Ramos (cell line): Measurements from ENCODE around the gene COL26A1.
"Not testable (repeated sequence)": the region's sequence is repeated elsewhere in the genome, so short reads cannot be mapped to it uniquely, and the experiment has no call there.

Experiments used
- in situ Hi-C: fragments of 300-500 bp; cut with MboI; formaldehyde crosslinking; loops from one replicate; pipeline ENCODE4 v1.14.3; 2022; ENCODE audit warnings: low sequenced_read_pairs; ENCODE audit not compliant: unreplicated experiment

COL26A1 gene

DNA sequence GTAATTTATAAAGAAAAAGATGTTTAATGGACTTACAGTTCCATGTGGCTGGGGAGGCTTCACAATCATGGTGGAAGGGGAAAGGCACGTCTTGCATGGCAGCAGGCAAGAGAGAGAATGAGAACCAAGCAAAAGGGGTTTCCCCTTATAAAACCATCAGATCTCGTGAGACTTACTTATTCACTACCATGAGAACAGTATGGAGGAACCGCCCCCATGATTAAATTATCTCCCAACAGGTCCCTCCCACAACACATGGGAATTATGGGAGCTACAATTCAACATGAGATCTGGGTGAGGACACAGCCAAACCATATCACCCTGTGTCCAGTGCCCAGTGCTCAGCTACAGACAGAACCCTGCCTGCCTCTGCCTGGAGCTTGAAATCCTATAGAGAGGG, 197.3 kb downstream of the COL26A1 start:
- in situ Hi-C loops: not testable (repeated sequence)

DNA sequence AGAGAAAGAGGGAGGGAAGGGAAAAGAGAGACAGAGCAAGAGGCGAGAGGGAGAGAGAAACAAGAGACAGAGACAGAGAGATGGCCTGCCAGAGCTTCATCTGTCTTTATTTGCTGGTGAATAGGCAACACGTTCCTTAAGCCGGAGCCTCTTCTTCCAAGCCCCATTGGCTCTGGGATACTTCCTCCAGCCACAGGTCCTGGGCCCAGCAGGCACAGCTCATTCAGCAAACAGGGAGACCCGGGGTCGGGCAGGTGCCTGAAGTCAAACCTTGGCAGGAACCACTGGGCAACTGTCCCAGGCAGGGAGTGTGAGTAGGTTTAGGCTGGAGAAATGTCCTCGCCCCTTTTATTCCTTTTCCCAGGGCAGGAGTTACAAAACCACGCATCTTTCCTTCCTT, 198.2 kb downstream of the COL26A1 start:
- in situ Hi-C loops: no loop called here

DNA sequence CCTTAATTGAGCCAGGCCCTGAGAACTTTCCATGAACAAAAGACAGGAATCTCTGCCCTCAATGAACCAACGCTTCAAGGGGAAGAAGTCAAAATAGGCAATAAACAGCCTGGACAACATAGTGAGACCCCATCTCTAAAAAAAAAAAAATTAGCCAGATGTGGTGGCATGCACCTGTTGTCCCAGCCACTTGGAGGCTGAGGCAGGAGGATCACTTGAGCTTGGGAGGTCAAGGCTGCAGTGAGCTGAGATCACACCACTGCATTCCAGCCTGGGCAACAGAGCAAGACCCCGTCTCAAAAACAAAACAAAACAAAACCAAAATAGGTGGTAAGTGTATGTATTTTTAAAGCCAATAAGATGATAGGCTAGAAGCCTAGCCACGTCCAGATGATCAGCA, 198.6 kb downstream of the COL26A1 start:
- in situ Hi-C loops: not testable (repeated sequence)

DNA sequence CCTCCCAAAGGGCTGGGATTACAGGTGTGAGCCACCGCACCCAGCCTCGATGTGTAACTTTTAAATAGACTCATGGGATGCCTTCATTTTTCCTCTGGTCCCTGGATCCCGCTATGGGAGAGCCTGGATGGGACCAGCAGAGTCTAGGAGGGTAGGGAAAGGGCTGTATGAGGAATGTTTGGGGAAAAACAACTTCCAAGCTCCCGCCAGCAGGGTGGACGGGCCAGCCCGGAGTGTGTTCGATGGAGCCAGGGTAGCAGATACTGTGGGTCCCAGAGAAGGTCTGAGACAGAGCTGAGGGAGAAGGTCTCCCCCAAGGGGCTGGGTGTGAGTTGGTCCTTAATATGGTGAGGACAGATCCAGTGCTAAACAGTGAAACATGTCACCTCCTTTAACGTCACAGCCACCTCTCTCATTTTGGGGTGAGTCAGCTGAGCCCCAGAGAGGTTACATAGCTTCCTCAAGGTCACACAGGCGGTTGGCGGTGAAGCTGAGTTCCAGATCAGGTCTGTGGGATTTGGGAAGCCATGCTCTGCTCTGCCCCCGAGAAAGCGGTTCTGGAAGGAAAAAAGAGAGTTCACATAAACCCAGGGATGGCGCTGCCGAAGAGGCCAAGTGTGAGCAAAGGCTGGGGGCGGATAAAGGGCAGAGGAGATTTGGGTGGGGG, 200.0 kb downstream of the COL26A1 start:
- in situ Hi-C loops: no loop called here

DNA sequence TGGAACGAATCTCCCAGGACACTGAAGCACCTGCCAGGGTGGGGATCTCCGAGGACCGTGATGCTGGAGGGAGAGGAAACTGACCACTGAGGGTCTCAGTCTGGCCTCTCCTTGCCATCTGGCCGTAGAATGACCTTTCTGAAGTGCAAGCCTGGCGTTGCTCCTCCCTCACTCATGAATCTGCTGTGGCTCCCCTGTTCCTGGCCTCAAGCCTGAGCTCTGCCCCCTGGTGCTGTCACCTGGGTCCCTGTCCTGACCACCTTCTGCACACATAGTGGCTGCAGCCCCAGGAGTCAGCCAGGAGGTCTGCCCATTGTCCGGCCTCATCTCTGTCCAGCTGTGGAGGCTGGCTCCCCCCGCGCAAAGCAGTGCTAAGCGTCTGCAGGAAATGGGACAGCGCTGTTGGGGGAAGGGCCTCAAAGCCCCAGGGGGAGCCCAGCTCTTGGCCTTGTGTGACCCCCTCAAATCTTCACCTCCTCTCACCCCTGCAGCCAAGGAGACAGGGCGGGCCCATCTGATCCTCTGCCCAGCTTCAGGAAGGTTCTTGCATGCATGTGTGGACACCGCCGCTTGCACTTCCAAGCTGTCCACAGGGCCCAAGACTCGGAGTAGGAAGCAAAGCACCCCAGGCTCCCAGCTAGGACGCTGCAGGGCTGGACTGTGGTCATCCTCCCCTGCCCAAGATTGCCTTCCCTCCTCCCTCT, 200.7 kb downstream of the COL26A1 start:
- in situ Hi-C loops: no loop called here

DNA sequence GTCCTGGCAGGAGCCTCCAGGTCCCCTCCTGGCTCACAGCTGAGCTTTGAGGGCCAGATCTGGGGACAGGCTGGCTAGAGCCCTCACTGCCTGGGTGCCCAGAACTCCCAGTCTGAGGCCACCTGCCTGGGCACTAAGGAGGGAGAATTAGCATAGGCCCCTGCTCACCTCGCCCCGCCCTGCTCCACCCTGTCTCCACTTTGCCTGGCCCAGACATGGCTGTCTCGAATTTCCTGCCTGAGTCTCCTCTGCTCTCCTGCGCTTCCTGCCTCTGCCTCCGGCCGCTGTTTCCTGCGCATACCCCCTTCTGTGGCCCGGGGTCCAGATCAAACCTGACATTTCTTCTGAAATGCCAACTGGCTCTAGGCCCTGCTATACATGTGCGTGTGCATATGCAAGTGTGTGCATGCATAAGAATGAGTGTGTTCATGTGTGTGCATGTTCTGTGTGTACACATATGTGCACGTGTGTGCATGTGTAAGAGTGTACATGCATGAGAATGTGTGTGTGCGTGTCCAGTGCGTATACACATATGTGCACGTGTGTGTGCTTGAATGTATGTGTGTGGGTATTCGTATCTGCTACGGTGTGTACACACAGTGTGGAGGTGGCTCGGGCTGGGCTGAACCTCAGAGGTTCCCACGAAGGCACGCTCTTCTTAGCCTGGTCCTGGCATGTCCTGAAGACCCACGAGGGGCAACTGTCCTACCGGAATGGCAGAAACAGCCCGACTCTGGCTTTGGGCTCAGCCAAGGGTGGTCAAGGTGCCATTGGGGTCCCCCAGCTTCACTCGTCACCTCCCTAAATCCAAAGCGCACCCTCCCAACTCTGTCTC, 201.5 kb downstream of the COL26A1 start:
- in situ Hi-C loops: no loop called here

DNA sequence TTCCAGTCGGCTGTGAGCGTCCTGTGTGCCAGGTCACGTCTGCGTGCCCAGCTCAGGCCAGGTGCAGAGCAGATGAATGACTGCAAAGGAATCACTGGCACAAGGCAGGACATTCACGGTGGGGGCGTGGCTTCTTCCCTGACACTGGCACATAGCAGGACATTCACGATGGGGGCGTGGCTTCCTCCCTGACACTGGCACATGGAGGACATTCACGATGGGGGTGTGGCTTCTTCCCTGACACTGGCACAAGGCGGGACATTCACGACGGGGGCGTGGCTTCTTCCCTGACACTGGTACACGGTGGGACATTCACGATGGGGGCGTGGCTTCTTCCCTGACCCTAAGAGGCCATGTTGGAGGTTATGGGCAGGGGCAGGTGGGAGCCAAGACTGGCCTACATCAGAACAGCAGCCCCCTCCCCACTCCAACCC, 202.1 kb downstream of the COL26A1 start:
- in situ Hi-C loops: no loop called here

DNA sequence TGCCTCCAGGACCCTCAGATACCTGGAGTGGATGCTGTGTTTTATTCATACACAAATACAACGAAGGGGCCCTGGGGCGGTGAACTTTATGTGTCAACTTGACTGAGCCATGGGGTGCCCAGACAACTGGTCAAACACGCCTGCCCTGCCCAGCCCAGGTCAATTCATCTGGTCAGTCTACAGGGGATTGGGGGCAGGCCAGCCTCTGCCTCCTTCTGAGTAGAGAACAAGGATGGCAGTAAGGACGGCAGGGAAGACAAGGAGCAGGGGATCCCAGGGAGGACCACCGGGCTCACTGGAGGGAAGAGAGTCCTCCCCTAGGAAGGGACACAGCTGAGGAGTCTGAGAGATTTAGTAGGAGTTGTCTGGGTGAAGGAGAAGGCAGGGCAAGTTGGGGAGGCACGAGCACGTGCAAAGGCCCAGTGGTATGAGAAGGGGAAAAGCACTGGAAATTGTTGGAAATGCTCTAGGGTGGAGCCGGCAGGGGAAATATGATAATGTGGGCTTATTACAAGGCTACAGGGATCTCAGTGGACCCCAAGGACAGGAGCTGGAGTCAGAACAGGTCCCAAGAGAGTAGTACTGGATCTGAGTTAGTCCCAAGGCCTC, 203.0 kb downstream of the COL26A1 start:
- in situ Hi-C loops: no loop called here

DNA sequence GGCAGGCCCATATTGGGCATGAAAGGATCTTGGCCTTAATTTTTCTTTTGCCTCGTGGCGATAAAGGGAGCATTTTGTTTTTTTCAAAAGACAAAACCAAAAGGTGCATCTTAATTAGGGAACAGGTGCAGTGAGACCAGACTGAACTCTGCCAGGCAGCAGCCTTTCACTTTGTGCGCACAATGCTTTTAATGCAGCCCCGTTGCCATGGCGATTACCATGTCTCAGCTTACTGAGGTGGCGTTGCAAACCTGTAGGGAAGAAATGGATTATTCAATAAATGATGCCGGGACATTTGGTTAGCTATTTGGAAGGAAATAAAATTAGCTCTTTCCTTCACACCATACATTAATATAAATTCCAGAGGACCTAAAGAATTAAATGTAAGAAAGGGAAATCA, 204.6 kb downstream of the COL26A1 start:
- in situ Hi-C loops: no loop called here

DNA sequence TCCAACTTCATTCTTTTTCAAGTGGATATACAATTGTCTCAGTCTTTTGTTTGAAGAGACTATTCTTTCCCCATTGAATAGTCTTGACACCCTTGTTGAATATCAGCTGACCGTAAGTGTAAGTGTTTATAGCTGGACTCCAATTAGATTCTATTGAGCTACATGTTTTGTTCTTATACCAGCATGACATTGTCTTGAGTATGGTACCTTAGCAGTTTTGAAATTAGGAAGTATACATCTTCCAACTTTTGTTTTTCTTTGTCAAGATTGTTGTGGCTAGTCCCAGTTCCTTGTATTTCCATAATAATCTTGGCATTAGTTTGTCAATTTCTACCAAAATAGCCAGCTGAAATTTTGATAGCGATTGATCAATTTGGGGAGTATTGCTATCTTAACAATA, 209.5 kb downstream of the COL26A1 start:
- in situ Hi-C loops: no loop called here

DNA sequence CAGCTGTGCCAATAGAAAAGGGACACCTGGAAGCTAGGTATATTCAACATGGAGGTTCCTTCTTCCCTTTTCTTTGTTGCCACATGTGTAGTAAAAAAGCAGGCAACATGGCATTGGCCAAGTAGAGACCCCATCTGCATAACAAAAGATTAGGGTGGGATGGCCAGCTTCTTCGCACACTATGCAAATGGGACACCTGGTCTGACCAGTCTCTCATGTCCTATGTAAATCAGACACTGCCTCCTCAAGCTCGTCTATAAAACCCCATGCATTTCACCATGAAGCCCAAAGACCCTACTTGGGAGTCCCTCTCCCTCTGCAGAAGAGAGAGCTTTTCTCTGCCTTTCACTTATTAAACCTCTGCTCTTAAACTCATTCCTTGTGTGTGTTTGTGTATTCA, 212.5 kb downstream of the COL26A1 start:
- in situ Hi-C loops: no loop called here

DNA sequence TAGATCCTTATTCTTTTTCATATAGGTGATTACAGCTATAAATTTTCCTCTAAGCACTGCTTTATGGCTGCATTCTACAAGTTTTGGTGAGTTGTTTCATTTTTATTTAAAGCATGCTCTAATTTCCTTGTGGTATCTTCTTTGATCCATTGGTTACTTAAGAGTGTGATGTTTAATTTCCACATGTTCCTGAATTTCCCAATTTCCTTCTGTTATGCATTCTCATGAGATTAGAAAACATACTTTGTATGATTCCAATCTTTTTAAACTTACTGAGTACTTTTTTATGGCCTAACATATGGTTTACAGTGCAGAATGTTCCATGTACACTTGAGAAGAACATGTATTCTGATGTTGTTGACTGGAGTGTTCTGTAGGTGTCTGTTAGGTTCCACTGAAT, 213.0 kb downstream of the COL26A1 start:
- in situ Hi-C loops: no loop called here

DNA sequence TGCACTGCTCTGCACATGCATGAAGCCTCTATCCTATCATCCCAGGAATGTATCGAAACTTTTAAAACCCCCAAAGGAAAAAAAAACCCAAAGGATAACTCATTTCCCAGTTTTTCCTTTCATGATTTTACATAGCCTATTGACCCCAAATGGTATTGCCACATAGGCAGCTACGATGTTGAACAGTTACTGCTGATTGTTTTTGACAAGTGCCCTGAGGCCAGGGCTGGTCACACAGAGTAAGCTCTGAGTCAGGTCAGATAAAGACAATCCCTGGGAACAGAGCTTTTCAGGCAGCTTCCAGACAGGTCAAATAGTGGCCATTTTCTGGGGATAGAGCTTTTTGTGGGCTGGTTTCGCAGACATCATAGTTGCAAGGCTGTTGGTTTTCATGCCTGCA, 214.3 kb downstream of the COL26A1 start:
- in situ Hi-C loops: no loop called here

DNA sequence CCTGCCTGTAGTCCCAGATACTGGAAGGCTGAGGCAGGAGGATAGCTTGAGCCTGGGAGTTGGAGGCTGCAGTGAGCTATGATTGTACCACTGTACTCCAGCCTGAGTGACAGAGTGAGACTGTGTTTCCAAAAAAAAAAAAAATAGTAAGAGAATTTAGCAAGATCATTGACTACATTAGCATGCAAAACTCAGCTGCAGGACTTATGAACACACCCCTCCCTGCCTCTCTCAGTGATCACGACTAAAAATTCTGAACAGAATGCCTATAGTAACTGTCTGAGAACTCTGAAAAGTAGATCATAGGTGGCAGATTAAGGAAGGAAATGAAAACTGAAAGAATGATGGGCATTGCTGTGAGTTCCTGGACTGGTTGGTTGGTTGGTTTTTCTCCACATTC, 215.9 kb downstream of the COL26A1 start:
- in situ Hi-C loops: no loop called here

DNA sequence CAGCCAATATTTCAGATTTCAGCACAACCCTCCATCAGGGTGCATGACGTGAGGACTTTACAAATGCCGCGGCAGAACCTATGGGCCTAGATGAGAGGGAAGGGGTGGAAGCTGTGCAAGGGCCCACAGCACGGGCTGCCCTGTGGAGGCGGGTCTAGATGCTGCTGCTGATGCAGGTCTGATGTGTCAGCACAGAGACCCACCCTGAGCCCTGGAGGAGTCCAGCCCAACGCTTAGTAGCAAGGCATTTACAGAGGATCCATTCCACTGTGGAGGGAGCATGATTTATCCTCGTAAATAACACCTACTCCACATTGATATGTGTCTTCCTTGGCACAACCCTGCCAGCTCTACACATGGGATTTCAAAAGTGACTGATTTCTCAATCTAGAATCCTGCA, 217.9 kb downstream of the COL26A1 start:
- in situ Hi-C loops: no loop called here

DNA sequence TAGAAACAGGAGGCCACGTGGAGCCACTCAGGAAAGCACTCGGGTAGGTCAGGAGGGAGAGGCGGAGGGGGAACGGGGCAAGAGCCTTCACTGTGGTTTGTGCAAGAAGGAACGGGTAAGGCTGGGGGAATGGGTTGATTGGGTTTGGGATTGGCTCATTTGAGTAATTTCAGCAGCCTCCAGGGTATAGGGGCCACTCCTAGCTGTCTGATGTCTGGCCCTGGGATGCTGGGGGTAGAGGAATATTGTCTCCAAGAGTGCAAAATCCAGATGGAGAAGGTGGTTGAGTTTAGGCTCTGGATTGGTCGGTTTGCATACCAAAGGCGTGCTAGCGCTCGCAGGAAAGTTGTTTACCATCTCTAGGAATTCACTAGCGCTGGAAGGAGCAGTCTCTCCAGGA, 219.2 kb downstream of the COL26A1 start:
- in situ Hi-C loops: no loop called here

DNA sequence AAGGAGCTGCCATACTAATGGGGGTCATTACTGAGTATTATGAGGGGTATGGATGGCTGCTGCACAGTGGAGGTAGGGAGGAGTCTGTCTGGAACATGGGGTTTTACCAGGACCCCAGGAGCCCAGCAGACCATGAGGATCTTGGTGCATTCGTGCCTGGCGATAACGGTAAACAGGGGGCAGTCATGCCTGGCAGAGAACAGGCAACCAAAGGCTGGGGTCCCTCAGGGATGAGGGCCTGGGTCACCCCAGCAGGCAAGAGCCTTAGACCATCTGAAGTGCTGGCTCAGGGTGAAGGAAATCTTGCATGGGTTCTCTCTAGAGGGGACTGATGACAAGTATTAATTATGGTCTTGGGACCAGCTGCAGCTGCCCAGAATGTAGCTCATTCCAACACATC, 220.3 kb downstream of the COL26A1 start:
- in situ Hi-C loops: no loop called here

DNA sequence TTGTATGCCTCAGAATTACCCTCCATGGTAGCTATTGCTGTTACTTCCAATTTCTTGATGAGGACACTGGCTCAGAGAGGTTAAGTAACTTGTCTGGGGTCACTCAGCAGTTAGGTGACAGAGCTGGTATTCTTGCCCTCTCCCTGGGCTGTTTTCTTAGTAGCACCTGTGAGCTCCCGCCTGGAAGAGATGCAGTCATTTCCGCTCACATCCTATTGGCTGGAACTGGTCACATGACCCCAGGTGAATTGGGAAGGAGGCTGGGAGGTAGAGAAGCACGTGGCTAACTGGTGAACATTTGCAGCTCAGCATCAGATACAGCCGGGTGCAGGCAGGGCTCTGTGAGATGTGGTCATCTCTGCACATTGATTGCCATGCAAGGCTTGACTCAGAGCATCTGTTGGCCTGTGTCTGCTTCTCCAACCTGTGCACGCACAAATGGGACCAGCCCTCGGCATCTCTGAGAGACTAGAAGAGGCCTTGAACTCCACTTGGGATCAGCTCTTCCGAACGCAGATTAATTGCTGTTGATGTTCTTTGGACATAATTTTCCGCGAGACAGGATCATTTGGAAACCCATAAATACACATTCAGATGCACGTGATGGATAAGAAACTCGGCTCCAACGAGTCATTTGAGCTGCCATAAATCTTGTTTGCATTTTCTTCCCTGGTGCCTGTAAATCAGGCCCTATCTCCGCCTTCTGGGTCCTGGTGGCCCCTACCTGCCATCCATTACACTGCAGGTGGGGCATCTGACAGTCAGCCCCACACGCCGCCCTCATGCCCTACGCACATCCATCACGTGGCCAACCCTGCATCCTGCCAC, 223.6 kb downstream of the COL26A1 start:
- in situ Hi-C loops: no loop called here

DNA sequence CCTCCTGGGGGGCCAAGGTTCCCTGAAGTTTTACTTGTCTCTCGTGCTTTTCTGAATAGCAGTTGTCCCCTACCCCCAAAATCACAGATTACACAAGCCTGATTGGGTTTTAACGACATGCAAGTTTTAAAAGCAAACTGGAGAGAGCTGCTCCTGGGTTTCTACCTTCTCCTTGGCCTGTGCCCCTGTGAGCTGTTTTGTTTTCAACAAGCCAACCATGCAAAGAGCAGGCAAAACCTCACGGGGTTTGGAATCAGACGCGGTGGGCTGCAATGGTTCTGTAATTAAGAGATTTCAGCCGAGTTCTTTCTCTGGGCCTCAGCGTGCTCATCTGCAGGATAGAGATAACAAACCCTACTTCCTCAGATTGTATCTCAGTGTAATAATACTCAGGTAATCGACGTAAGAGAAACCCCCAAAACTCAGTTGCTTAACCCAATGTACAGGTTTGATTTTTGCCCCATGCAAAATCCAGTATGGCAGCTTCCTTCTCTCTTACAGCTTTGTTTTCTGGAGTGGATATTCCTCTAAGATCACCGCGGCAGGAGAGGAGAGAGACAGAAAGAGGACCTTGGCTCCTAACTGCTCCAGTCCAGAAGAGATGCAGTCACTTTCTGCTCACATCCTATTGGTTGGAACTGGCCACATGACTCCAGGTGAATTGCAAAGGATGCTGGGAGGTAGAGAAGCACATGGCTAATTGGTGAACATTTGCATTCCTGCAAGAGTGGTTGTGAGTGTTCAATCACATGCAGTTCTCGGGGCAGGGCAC, 224.4 kb downstream of the COL26A1 start:
- in situ Hi-C loops: no loop called here
